Activated CD4-positive, alpha-beta T cell treated with anti-CD3 and anti-CD28 coated beads, Interleukin-2, amount 50 U/mL, for 16 hours (primary cell): ENCODE measurements around the gene MRPS17.
"Not testable (repeated sequence)": the region's sequence is repeated elsewhere in the genome, so short reads cannot be mapped to it uniquely, and the experiment has no call there.

ENCODE experiments used
- DNase-seq: peaks from one replicate; pipeline ENCODE4 v3.0.0-alpha.2; 2020

The MRPS17 gene

DNA sequence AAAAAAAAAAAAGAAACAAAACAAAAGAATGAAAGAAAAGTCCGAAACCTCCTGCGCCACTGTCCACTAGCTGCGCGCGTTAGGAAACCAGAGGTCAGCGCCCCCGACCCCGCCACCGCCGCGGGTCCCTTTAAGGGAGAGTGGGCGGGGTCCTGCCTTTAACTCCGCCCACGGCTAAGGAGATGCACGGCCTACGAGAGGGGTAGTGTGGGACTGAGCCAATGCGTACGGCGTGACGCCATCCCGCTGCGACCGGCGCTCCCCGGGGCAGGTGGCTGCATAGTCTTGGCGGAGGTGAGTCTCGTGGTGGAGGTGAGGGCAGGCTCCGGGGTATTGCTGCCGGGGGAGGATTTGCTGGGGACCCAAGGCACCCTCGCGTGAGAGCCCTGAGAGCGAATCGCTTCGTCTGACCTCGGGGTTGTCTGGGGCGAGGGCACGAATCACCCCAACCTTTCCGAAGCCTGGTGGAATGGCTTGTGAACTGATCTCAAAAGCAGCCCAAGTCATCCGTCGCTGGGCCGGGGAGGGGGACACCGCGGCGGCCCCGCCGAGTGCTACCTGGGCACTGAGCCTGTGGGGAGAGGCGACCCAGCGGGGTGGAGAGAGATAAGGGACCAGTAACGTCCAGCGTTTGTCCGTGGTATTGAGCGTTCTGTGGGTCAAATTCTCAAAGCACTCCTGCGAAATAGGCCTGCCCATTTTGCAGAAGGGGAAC lies at the start of gene MRPS17:
TSS of gene MRPS17 (plus strand) at position 241 of the 715 bp plus-strand sequence. CDS start 1,319 bp downstream, outside the sequence.
- DNase-seq: peak; percentile 94

DNA sequence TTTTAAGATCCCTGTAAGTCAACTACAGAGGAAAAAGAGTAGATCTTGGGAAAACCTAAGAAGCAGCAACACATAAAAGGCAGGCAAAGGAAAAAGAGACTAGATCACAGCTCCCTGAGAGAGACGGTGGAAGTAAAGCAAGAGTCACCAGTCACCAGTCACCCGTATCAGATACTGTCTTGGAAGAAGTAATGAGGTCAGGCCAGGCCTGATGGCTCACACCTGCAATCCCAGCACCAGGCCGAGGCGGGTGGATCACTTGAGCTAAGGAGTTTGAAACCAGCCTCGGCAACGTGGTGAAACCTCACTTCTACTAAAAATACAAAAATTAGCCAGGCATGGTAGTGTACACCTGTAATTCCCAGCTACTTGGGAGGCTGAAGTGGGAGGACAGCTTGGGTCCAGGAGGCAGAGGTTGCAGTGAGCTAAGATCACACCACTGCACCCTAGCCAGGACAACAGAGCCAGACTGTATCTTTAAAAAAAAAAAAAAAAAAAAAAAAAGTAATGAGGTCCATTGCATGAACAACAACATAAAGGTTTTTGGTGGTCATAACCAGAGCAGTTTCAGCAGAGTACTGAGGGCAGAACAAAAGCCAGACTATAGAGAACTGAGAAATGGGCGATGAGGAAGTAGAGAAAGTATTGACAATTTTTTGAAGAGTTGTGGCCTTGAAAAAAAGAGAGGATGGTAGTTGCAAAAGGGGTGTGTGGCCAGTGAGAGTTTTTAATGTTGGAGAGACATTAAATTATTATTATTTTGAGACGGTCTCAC lies 47.5 kb upstream of the MRPS17 start:
- DNase-seq: no peak

DNA sequence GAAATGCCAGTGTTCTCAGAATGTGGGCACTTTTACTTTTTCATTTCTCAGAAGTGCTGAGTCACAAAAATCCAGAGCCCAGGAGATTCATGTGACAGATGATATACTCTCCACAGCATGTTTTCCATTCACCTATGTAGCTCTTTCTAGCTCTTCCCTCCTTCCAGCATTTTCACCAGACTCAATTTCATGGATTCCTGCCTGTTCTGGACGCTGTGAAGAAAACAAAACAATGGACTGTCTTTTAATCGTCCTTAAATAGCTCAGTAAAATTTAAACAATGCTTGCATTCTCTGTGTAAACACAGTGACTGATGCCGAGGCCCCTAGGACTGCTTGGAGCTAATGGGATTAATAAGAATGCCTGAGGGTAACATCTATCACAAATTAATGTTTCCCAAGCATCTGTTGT lies 38.9 kb upstream of the MRPS17 start:
- DNase-seq: no peak

DNA sequence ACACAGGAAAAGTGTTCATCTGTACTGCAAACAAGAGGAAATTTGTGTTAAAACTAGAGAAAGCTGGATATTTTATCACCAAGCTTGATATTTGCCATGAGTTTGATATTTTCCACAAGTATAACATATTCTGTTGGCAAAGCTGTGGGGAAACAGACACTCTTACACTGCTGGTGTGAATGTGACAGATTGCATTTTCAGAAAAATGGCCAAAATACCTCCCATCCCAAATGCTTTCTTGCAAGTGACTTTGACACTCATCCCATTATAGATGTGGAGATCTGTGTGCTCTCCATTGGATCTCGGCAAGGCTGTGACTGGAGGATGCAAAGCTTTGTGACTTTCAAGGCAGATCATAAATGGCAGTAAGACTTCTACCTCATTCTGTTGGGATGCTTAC lies 33.9 kb upstream of the MRPS17 start:
- DNase-seq: no peak

DNA sequence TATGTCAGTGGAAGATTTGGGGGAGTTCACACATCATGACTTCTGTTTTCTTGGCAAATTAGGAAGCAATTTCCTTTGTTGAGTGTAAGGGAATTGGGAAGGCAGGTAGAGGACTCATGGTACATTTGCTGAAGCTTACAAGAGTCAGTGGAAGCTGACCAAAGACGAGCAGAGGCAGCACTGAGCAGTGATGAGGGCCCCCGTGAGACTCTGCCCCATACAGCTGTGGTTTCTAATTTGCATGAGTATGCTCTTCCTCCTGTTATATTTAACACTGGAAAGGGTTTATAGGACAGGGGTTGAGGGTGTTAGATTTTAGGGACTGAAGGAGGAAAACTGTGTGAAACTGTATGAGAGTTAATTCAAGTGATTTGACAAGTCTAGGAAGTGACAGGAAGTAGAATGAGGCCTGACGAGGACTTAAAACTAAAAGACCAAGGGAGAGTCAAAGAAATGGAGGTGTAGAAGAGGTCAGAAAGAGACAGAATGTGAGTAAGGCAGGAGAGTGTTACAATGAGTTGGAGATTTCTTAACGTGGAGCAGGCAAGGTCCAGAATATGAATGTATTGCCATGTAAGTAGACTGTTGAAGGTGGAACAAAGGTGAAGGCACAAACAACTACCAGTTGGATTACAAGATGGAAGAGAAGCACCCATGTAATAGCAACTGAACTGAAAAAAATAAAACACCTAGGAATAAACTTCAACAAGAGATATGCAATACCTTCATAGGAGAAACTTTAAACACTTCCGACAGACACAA lies 23.5 kb upstream of the MRPS17 start:
- no peak for DNase-seq

DNA sequence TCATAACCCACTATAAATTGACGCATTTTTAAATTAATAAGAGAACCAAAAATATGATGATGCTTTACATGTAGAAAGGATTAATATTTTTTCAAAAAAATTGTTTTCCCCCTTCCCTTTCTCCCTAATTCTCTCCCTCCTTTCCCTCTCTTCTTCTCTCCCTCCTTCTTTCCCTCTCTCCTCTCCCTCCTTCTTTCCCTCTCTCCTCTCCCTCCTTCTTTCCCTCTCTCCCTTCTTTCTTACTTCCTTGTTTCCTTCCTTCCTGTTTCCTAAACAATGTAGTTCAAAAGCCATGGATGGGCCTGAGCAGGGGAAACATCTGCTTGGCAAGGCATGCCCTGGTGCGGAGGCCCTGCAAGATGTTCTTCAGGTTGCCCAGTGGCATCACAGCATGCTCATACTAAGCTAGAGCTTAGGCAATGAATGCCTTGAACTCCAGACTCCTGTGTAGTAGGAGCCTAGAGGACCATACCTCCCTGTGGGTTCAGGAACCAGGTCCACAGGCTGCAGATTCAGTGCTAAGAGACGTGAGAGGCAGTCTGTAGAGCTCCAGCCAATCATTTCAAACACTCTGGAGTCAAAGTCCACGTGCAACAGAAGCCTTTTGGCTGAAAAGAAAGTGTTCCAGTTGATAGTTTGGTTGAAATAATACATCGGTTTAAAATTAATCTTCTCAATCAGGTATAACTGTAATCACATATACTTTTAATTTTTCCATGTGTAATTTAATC lies 20.1 kb upstream of the MRPS17 start:
- no peak for DNase-seq

DNA sequence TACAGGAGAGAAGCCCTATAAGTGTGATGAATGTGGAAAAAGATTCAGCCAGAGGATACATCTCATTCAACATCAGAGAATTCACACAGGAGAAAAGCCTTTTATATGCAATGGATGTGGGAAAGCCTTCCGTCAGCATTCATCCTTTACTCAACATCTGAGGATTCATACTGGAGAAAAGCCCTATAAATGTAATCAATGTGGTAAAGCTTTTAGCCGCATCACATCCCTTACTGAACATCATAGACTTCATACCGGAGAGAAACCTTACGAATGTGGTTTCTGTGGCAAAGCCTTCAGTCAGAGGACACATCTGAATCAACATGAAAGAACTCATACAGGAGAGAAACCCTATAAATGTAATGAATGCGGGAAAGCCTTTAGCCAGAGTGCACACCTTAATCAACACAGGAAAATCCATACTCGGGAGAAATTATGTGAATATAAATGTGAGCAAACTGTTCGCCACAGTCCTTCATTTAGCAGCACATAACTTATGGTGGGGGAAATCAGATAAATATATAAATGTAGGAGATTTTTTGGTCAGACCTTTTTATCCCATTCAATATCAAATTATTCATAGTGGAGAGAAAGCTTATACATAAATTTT lies 12.1 kb upstream of the MRPS17 start:
- no peak for DNase-seq

DNA sequence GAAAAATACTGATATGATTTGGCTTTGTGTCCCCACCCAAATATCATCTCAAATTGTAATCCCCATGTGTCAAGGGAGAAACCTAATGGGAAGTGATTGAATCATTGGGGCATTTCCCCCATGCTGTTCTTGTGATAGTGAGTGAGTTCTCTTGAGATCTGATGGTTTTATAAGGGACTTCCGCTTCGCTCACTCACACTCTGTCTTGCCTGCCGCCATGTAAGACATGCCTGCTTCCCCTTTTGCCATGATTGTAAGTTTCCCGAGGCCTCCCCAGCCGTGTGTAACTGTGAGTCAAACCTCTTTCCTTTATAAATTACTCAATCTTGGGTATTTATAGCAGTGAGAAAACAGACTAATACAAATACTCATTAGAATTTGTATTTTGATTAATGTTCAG lies 5.1 kb upstream of the MRPS17 start:
- DNase-seq: no peak

DNA sequence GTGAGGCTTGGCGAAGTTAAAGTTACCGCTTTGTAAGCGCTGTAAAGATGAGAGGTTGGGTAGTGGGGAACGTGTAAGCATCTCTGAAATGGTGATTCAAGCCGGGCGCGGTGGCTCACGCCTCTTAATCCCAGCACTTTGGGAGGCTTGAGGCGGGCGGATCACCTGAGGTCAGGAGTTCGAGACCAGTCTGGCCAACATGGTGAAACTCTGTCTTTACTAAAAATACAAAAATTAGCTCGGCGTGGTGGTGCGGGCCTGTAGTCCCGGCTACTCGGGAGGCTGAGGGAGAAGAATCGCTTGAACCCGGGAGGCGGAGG lies 635 bp downstream of the MRPS17 start:
- not testable (repeated sequence) for DNase-seq

DNA sequence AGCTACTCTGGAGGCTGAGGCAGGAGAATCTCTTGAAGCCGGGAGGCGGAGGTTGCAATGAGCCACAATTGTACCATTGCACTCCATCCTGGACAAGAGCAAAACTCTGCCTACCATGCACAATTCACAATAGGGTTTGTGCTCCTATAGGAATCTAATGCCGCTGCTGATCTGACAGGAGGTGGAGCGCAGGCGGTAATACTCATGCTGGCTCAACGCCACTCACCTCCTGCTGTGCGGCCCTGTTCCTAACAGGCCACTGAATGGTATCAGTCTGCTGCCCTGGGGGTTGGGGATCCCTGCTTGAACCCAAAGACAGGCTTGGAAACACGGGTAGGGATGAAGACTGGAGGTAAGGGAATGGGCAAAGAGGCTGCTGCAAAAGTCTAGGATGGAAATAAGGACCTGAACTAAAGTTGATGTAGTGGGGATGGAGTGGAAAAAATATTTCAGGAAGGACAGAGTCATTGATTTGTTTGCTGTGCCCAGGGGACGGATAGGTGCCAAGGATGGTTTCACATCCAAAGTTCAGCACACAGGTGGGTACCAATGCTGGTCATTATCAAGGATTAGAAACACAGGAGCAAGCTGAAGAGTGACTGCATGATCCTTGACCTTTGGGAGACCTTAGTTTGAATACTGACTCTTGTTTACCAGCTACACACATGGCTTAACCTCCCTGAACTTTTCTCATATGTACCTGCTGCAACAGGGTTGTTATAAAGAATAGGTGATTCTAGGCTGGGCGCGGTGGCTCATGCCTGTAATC lies 2.2 kb downstream of the MRPS17 start:
- no peak for DNase-seq

DNA sequence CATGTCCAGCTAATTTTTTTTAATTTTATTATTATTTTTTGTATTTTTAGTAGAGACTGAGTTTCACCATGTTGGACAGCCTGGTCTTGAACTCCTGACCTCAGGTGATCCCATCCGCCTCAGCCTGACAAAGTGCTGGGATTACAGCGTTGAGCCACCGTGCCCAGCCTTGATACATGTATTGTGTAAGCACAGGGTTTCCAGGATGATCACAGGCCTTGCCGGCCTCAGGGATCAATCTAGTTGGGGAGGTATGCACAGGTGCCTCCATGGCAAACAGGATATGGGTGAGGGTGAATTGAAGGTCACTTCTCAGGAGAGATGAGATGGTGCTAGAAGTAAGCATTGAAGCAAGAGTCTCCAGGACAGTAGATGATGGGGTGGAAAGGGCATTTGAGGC lies 5.5 kb downstream of the MRPS17 start:
- no peak for DNase-seq

DNA sequence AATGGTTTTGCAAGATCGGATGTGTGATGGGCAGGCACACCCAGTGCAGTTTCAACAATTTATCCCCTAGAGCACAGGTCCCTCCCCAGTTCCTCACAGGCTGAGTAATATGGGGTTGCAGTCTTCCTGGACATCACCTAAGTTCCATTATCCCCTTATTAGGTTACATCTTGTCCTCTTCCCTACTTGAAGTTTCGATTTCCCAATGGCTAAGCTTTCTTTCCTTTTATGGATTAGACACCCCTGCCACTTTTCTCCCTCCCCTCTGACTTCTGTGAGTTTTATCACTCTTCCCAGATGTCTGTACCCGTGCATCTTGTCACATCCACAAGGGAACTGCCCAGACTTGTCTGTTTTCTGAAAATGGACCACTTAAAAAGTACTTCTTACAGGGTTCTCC lies 10.3 kb downstream of the MRPS17 start:
- DNase-seq: no peak

DNA sequence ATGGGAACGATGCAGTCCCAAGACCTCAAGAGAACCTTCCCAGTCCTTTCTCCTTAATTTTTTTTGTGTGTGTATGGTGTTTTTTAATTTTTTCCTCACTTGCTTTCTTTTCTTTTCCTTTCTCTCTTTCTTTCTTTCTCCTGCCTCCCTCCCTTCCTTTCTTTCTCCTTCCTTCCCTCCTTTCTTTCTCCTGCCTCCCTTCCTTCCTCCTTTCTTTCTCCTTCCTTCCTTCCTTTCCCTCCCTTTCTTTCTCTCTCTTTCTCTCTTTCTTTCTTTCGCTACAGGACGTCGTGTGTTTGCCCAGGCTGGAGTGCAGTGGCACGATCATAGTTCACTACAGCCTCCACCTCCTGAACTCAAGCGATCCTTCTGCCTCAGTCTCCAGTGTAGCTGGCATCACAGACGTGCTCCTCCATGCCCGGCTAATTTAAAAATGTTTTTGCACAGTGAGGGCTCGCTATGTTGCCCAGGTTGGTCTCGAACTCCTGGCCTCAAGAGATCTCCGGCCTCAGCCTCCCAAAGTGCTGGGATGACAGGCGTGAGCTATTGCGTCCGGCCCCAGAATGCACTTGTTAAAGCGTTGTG lies 12.0 kb downstream of the MRPS17 start:
- DNase-seq: no peak

DNA sequence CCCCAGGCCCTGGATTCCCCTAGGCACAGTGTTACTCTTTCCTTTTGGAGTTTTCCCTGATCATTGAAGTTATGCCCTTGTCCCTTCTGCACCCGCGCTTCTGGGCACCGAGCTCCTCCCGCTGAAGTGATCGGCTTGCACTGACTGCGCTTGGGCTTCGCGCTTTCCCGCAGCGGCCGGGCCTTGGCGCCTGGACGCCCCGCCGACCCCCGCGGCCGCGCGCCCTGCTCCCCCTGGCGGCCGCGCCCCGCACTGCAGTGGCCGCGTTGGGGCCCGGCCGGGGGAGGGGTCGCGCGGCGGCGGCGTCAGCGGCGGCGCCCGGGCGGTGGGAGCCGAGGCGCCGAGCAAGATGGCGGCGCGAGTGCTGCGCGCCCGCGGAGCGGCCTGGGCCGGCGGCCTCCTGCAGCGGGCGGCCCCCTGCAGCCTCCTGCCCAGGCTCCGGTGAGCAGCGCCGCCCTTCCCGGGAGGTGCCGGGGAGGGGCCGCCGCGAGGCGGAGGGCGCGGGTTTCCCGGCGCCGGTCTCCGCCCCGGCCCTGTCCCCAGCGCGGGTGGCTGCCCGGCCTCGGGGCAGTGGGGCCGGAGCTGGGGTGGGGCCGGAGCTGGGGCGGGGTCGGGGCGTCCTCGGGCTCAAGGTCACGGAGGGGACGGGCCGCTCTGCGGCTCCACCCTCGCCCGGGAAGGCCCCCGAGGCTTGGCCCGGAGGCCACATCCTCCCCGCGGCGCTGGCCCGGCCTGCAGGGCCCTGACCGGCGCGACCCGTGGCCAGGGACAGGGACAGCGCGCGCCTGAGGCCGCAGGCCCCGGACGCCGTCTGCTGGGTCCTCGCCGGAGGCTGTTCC lies 12.8 kb downstream of the MRPS17 start, which contains the start of gene NIPSNAP2:
TSS of gene NIPSNAP2 (plus strand) at position 325 of the 839 bp plus-strand sequence. CDS start at position 350, 25 bp downstream.
- DNase-seq: peak; percentile 55

DNA sequence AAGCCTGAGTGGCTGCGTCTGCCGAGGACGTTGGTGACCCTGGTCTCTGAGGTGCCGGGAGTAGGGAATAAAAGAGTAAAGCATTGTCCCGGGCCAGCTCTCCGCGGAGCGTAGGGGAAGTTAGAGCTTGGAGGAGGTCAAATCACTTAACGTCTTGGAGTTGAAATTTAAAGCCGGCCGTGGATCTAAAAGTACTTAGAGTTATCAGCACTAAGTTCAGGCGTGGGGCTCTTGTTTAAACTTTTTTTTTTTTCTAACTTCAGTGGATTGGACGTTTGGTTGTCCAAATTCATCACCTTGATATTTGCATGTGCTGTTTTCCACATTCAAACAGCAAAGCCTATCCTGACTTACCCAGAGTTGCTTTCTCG lies 13.4 kb downstream of the MRPS17 start:
- peak; percentile 40 for DNase-seq

DNA sequence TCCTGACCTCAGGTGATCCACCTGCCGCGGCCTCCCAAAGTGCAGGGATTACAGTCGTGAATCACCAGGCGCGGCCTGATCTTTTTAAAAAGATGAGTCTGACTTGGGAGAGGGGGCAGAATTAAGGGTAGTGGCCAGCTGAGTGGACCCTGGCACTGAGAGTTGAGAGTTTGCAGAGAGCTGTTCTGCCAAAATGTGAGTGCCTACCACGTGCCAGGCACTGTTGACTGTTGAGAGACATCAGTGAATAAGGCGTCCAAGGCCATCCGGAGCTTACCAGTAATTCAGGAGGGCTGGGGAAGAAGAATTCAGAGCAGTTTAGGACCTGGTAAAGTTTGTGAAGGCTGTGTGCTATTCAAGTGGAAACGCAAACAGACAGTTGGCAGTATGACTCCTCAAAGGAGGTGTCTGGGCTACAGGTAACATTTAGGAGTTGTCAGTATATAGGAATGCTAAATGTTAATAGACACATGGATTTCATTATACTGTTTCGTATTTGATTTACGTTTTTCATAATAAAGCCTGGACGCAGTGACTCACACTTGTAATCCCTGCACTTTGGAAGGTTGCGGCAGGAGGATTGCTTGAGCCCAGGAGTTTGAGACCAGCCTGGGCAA lies 14.2 kb downstream of the MRPS17 start:
- no peak for DNase-seq

DNA sequence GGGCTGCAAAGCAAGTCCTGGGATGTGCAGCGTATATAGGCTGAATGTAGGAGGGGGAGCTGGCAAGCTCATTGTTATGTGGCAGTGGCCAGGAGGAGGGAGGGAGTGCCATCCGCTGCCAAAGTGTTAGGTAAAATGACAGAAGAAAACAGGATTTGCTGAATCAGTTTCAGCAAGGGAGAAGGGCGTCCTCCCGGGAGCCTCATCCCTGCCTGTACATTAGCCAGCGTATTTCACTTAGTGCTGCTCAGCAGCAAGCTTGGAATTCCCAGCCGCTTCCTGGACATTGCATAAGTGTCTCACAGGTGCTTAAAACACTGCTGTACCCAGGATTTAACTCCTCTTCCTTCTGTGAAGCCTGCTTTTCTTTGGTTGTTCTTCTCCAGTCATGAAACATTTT lies 15.2 kb downstream of the MRPS17 start:
- no peak for DNase-seq

DNA sequence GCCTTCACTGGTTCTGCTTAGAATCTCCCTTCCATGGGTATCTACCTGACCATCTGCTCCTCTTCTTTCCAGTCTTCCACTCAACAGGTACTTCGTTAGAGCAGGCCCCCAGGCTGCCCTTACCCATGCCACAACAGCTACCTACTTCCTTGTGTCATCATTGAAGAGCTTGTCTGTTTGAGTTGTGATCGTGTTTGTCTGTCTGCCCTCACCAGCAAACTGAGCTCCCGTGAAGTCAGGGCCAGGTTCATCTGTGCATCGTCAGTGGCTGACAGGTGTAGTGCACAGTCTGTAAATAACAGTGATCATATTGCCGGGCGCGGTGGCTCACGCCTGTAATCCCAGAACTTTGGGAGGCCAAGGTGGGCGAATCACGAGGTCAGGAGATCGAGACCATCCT lies 17.7 kb downstream of the MRPS17 start:
- no peak for DNase-seq

DNA sequence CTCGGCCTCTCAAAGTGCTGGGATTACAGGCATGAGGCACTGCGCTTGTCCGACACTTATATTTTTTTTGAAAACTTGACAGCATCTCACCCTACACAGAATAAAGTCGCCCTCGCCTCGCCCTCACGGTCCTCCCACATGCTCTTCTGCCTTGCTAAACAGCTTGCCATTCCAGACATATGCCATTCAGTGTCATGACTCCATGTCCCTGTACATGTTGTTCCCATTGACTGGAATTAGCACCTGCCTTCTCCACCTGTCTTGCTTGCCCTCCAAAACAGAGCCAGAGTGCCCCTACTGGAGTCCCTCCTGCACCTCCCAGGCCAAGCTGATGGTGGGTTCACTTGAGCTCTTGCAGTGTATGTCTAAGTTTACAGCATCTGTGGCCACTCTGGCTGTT lies 18.9 kb downstream of the MRPS17 start:
- no peak for DNase-seq

DNA sequence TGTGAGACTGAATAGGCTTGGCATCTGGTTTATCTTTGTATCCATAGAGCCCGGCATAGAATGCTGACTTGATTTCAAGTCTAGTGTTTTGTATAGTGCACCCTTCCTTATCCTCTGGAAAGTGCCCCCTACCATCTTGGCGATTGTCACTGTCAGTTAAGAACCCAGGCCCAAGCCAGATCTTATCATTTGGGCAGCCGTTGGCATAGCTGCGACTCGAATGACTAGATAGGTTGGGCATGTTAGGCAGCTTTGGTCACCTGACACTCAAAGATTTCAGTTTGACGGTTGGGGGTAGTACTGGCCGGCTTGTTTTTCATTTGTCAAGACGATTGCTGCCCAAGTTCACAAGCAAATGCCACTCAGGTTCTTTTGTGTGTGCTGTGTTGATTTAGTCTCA lies 19.3 kb downstream of the MRPS17 start:
- DNase-seq: no peak
